Gastroesophageal sphincter (tissue), 3 donors: ENCODE measurements around the gene VTCN1.

Experiments
- CTCF ChIP-seq, 4 experiments: fragments of 200-600 bp in 2 of 4; fragments of 450-650 bp in 2 of 4; sonication (generic) in 1 of 4; IDR thresholded peaks; one replicate each; pipeline ENCODE4 v1.5.1; 2017 to 2019; ENCODE audit warnings: antibody characterized with exemption in 4 of 4, mild to moderate bottlenecking in 2 of 4, moderate library complexity in 2 of 4
- POLR2A ChIP-seq, 2 donors: fragments of 450-650 bp; IDR thresholded peaks; one replicate each; pipeline ENCODE4 v1.6.1; 2017; ENCODE audit warnings: antibody characterized with exemption in 2 of 2, mild to moderate bottlenecking in 2 of 2, moderate library complexity in 1 of 2
- POLR2AphosphoS5 ChIP-seq: sonication (generic); formaldehyde crosslinking; IDR thresholded peaks from one replicate; pipeline ENCODE4 v1.6.1; 2017; ENCODE audit warnings: antibody characterized with exemption

GRCh38 chr1:117105722-117106121 is 105.0 kb downstream of the VTCN1 start:
- TF ChIP-seq POLR2A (IDR thresholded peaks at IDR 0.05) (no peak), POLR2AphosphoS5 (no peak), CTCF (IDR thresholded peaks at IDR 0.05) (no peak)
